SK-N-SH (cell line): ENCODE measurements around the gene CRLF1. TPM values are rescaled to one million over a fixed set of nuclear protein-coding genes. Genes with fewer than 3 reads are reported as not detected.

Experiments used
- CTCF ChIA-PET: fragments of 300-600, 350-600 bp; formaldehyde crosslinking; extraction: SDS; loops from one replicate; lab custom pipeline; 2021; lab: Yijun Ruan, JAX
- POLR2A ChIA-PET: fragments of 350-600 bp; sonication (Branson Sonifier 250); formaldehyde crosslinking; extraction: SDS; loops from one replicate; lab custom pipeline; 2020; ENCODE audit warnings: antibody characterized with exemption, inconsistent platforms; lab: Yijun Ruan, JAX
- DNase-seq: peaks from one replicate; pipeline ENCODE4 v3.0.0; 2012
- H2AFZ ChIP-seq: fragments of 200-600 bp; sonication (generic); 2 replicates; pipeline ENCODE4 v1.8.1; 2016; ENCODE audit warnings: antibody characterized with exemption, mild to moderate bottlenecking, low read depth
- H3F3A ChIP-seq: fragments of 200-600 bp; sonication (generic); replicated peaks from 2 replicates; pipeline ENCODE3; 2016; ENCODE audit warnings: antibody characterized with exemption, mild to moderate bottlenecking; ENCODE audit not compliant: insufficient read depth
- H3K27ac ChIP-seq, 2 experiments: fragments of 200-500 bp in 1 of 2; fragments of 200-600 bp in 1 of 2; sonication (Bioruptor generic) in 1 of 2; sonication (generic), shearing (Covaris generic) in 1 of 2; 2 replicates each; pipeline versions ENCODE4 v1.5.1 to v1.6.1; 2014 to 2016; ENCODE audit warnings: low read depth in 2 of 2, inconsistent platforms in 1 of 2, low read length in 1 of 2, mild to moderate bottlenecking in 1 of 2, mixed read lengths in 1 of 2
- H3K27me3 ChIP-seq: fragments of 200-600 bp; sonication (generic), shearing (Covaris generic); 2 replicates; pipeline ENCODE4 v1.6.1; 2016; ENCODE audit warnings: mixed run types; ENCODE audit not compliant: insufficient read depth
- H3K36me3 ChIP-seq, 2 experiments: fragments of 200-500 bp in 1 of 2; fragments of 200-600 bp in 1 of 2; sonication (Bioruptor generic) in 1 of 2; sonication (generic) in 1 of 2; replicated peaks in 1 of 2; 2 replicates each; pipeline versions ENCODE3 to v1.5.1; 2014 to 2016; ENCODE audit warnings: low read length in 1 of 2, mild to moderate bottlenecking in 1 of 2; ENCODE audit not compliant: insufficient read depth in 2 of 2, control insufficient read depth in 1 of 2
- H3K4me1 ChIP-seq, 2 experiments: fragments of 200-500 bp in 1 of 2; fragments of 200-600 bp in 1 of 2; sonication (Bioruptor generic) in 1 of 2; sonication (generic), shearing (Covaris generic) in 1 of 2; 2 replicates each; pipeline versions ENCODE4 v1.5.1 to v1.6.1; 2014 to 2016; ENCODE audit warnings: low read depth in 1 of 2, low read length in 1 of 2, mixed run types in 1 of 2; ENCODE audit not compliant: insufficient read depth in 2 of 2, control insufficient read depth in 1 of 2
- H3K4me2 ChIP-seq: fragments of 200-600 bp; sonication (generic), shearing (Covaris generic); 2 replicates; pipeline ENCODE4 v1.6.1; 2017; ENCODE audit warnings: mixed run types
- H3K4me3 ChIP-seq, 2 experiments: fragments of 200-500 bp in 1 of 2; fragments of 200-600 bp in 1 of 2; sonication (Bioruptor generic) in 1 of 2; sonication (generic), shearing (Covaris generic) in 1 of 2; 2 replicates each; pipeline versions ENCODE4 v1.5.1 to v1.8.1; 2014 to 2016; ENCODE audit warnings: low read depth in 2 of 2, inconsistent platforms in 1 of 2, low read length in 1 of 2, mild to moderate bottlenecking in 1 of 2, mixed read lengths in 1 of 2, moderate library complexity in 1 of 2
- H3K79me2 ChIP-seq: fragments of 200-600 bp; sonication (generic); 2 replicates; pipeline ENCODE4 v1.8.1; 2017; ENCODE audit warnings: mild to moderate bottlenecking; ENCODE audit not compliant: insufficient read depth
- H3K9ac ChIP-seq: fragments of 200-600 bp; sonication (generic); 2 replicates; pipeline ENCODE4 v1.6.1; 2017; ENCODE audit warnings: mixed run types
- H3K9me2 ChIP-seq: fragments of 200-600 bp; sonication (generic); 2 replicates; pipeline ENCODE4 v1.6.1; 2017; ENCODE audit warnings: mixed run types
- H3K9me3 ChIP-seq: fragments of 200-600 bp; sonication (generic); 2 replicates; pipeline ENCODE4 v1.6.1; 2017; ENCODE audit warnings: mixed run types, mild to moderate bottlenecking, moderate library complexity
- H4K20me1 ChIP-seq: fragments of 200-600 bp; sonication (generic); 2 replicates; pipeline ENCODE4 v1.6.1; 2017; ENCODE audit warnings: mild to moderate bottlenecking, mixed run types; ENCODE audit not compliant: insufficient read depth
- EZH2phosphoT487 ChIP-seq: fragments of 200-600 bp; sonication (generic); IDR thresholded peaks from 2 replicates; pipeline ENCODE4 v1.6.1; 2017; ENCODE audit warnings: low read depth, mixed run types, mild to moderate bottlenecking, antibody characterized with exemption, moderate library complexity, borderline replicate concordance
- FOXJ3 ChIP-seq: sonication (generic); formaldehyde crosslinking; IDR thresholded peaks from 2 replicates; pipeline ENCODE4 v1.5.1; 2020; ENCODE audit warnings: mild to moderate bottlenecking, missing genetic modification reagents
- GATA2 ChIP-seq: sonication (generic); formaldehyde crosslinking; IDR thresholded peaks from 2 replicates; pipeline ENCODE4 v1.5.0; 2020; ENCODE audit warnings: mild to moderate bottlenecking, missing genetic modification reagents
- IRF3 ChIP-seq: fragments of 150-350 bp; IDR thresholded peaks from 2 replicates; pipeline ENCODE4 v1.6.1; 2016; ENCODE audit warnings: mild to moderate bottlenecking, low read depth, low read length
- MEF2A ChIP-seq: IDR thresholded peaks from 2 replicates; pipeline ENCODE4 v1.4.0; 2012; ENCODE audit warnings: low read depth, borderline replicate concordance
- MXI1 ChIP-seq: IDR thresholded peaks from 2 replicates; pipeline ENCODE4 v1.6.1; 2012; ENCODE audit warnings: mild to moderate bottlenecking, low read depth, low read length, improper control_type of control experiment
- NFIC ChIP-seq: IDR thresholded peaks from 2 replicates; pipeline ENCODE4 v1.4.0; 2012; ENCODE audit warnings: borderline replicate concordance
- NRF1 ChIP-seq: IDR thresholded peaks from 2 replicates; pipeline ENCODE4 v1.6.1; 2012; ENCODE audit warnings: low read depth, mild to moderate bottlenecking, low read length
- PBX3 ChIP-seq: IDR thresholded peaks from 2 replicates; pipeline ENCODE4; 2012
- RAD21 ChIP-seq: IDR thresholded peaks from 2 replicates; pipeline ENCODE4 v1.6.1; 2012; ENCODE audit warnings: mild to moderate bottlenecking, low read length
- RCOR1 ChIP-seq: fragments of 150-350 bp; IDR thresholded peaks from 2 replicates; pipeline ENCODE4 v1.6.1; 2017; ENCODE audit warnings: antibody characterized with exemption, low read length
- REST ChIP-seq: IDR thresholded peaks from 2 replicates; pipeline ENCODE4 v1.6.1; 2012; ENCODE audit warnings: mild to moderate bottlenecking, low read depth, low read length, moderate library complexity
- USF1 ChIP-seq: IDR thresholded peaks from 2 replicates; pipeline ENCODE4 v1.4.0; 2012; ENCODE audit warnings: low read depth, borderline replicate concordance
- WGBS: methylation state at CpG from one replicate; pipeline ENCODE4 v1.1.6; 2017; ENCODE audit warnings: low lambda C conversion rate; 5-methylcytosine and 5-hydroxymethylcytosine counted together
- polyA plus RNA-seq, 3 experiments: library from polyadenylated mRNA; depleted of rRNA; stranded (reverse); fragments of >200 nt; gene quantifications; 2 replicates each; pipeline ENCODE4 v1.2.3, GENCODE V29; 2012

CRLF1 gene
- polyA plus RNA-seq, 1 of the 3 experiments (the other 2 are of a cell fraction): 0.71 TPM

GRCh38 chr19:18620902-18621301 lies 14.3 kb upstream of the CRLF1 start:
- Histone ChIP-seq H3K27ac (no peak overlapping the region), H3K36me3 (no peaks in the 10 kb centered on the region), H3F3A (no peaks in the 10 kb centered on the region), H3K4me1 (no peaks in the 10 kb centered on the region), H3K79me2 (no peaks in the 10 kb centered on the region), H4K20me1 (no peaks in the 10 kb centered on the region), H3K27me3 (no peaks in the 10 kb centered on the region), H3K9me2 (no peaks in the 10 kb centered on the region), H3K4me3 (no peak overlapping the region), H2AFZ (no peak overlapping the region), H3K9me3 (no peaks in the 10 kb centered on the region), H3K9ac (no peak overlapping the region), H3K4me2 (no peak overlapping the region)
- POLR2A ChIA-PET: no interaction called here
- CTCF ChIA-PET: interaction anchor here (0.6 to 1.2 kb wide), 3 partner anchors 14 to 46 kb away, joined by 3 to 4 read pairs (median 3); no protein-coding TSS in a partner anchor
- DNase-seq: no peak
- 81% methylated on average over 7 of the region's 7 CpGs for WGBS
- TF ChIP-seq RCOR1 (no peak), GATA2 (CRISPR knock-in tag) (no peak), NRF1 (no peak), PBX3 (no peak), USF1 (no peak), FOXJ3 (CRISPR knock-in tag) (no peak), EZH2phosphoT487 (no peak), NFIC (no peak)

- ChIA-PET POLR2A (no interaction called here), CTCF (interaction anchor here (0.6 to 1.2 kb wide), 3 partner anchors 15 to 46 kb away, joined by 3 to 4 read pairs (median 3); no protein-coding TSS in a partner anchor)
- no peaks in the 10 kb centered on the region for H3K79me2 ChIP-seq
- no peak for DNase-seq
- no peaks in the 10 kb centered on the region for H3K36me3 ChIP-seq
- no peaks in the 10 kb centered on the region for H3F3A ChIP-seq
- H3K4me3 ChIP-seq: no peak overlapping the region
- no peak overlapping the region for H3K4me2 ChIP-seq
- TF ChIP-seq MEF2A: no peak
- TF ChIP-seq MXI1: no peak
- TF ChIP-seq GATA2 (CRISPR knock-in tag): no peak
- no peak for TF ChIP-seq RAD21
- no peak for TF ChIP-seq REST
- no peak for TF ChIP-seq IRF3
- no peaks in the 10 kb centered on the region for H3K9me3 ChIP-seq
- no peak overlapping the region for H2AFZ ChIP-seq
- H4K20me1 ChIP-seq: no peaks in the 10 kb centered on the region
- H3K9ac ChIP-seq: no peak overlapping the region
- no peak overlapping the region for H3K27ac ChIP-seq
- no peaks in the 10 kb centered on the region for H3K9me2 ChIP-seq
- no peaks in the 10 kb centered on the region for H3K4me1 ChIP-seq
- WGBS: 80% methylated on average over 9 of the region's 10 CpGs
- H3K27me3 ChIP-seq: no peaks in the 10 kb centered on the region
These were observed 13.7 kb upstream of the CRLF1 start for GRCh38 chr19:18620311-18620710.
